Breast epithelium (tissue), 4 donors: ENCODE measurements around the gene C11orf86. TPM values are rescaled to one million over a fixed set of nuclear protein-coding genes. Genes with fewer than 3 reads are reported as not detected.

Experiments used
- DNase-seq, 2 donors: peaks; one replicate each; pipeline ENCODE4 v3.0.0-alpha.2; 2019; ENCODE audit warnings: low spot score in 2 of 2
- H3K27ac ChIP-seq, 2 donors: fragments of 200-600 bp; sonication (generic) in 1 of 2; one replicate each; pipeline ENCODE4 v1.5.1; 2016 to 2019; ENCODE audit warnings: mild to moderate bottlenecking in 1 of 2
- H3K27me3 ChIP-seq, 2 donors: fragments of 200-600 bp; sonication (generic) in 1 of 2; one replicate each; pipeline versions ENCODE4 v1.5.1 to v1.6.0; 2017 to 2019; ENCODE audit warnings: control low read depth in 1 of 2, mild to moderate bottlenecking in 1 of 2
- H3K36me3 ChIP-seq: fragments of 200-600 bp; one replicate; pipeline ENCODE4 v1.5.1; 2019
- H3K4me1 ChIP-seq, 2 donors: fragments of 200-600 bp; sonication (generic); one replicate each; pipeline ENCODE4 v1.5.1; 2016 to 2019; ENCODE audit warnings: control low read depth in 1 of 2
- H3K4me3 ChIP-seq, 3 donors: fragments of 200-600 bp; sonication (generic); 1 replicate in 2 of 3; 2 replicates in 1 of 3; pipeline ENCODE4 v1.5.1; 2016 to 2019; ENCODE audit warnings: mild to moderate bottlenecking in 3 of 3, moderate library complexity in 2 of 3
- H3K9me3 ChIP-seq, 2 donors: fragments of 200-600 bp; sonication (generic) in 1 of 2; one replicate each; pipeline ENCODE4 v1.5.1; 2016 to 2019; ENCODE audit warnings: control low read depth in 1 of 2
- CTCF ChIP-seq, 3 donors: fragments of 450-650 bp; IDR thresholded peaks; one replicate each; pipeline ENCODE4 v1.5.1; 2016 to 2017; ENCODE audit warnings: antibody characterized with exemption in 3 of 3, mild to moderate bottlenecking in 3 of 3, moderate library complexity in 3 of 3
- POLR2A ChIP-seq: fragments of 450-650 bp; IDR thresholded peaks from one replicate; pipeline ENCODE4 v1.6.1; 2016; ENCODE audit warnings: antibody characterized with exemption, mild to moderate bottlenecking, moderate library complexity
- POLR2AphosphoS5 ChIP-seq, 3 donors: sonication (generic); formaldehyde crosslinking; IDR thresholded peaks; one replicate each; pipeline ENCODE4 v1.6.1; 2017; ENCODE audit warnings: antibody characterized with exemption in 3 of 3
- intact Hi-C: fragments of 100-400 bp; cut with DNase I; formaldehyde crosslinking; loops from one replicate; pipeline ENCODE4 v1.15.1; 2023; ENCODE audit warnings: low total_unique reads
- total RNA-seq, 3 donors: library from RNA; depleted of rRNA; stranded (reverse); fragments of >200 nt; gene quantifications; one replicate each; pipeline ENCODE4 v1.1.0, GENCODE V29; 2016

The C11orf86 gene
- total RNA-seq, 3 donors from 2014 or later, result not detected

GRCh38 chr11:67013511-67014045, 38.5 kb downstream of the C11orf86 start:
- TF ChIP-seq CTCF (IDR thresholded peaks at IDR 0.05) (no peak), POLR2AphosphoS5 (IDR thresholded peaks at IDR 0.05) (no peak), POLR2A (no peak)
- intact Hi-C loops, result no loop called here
- no peak overlapping the region for H3K4me3 ChIP-seq
- H3K9me3 ChIP-seq, result no peaks in the 10 kb centered on the region
- DNase-seq, result no peak
- no peak overlapping the region for H3K27ac ChIP-seq
- no peaks in the 10 kb centered on the region for H3K4me1 ChIP-seq
- no peaks in the 10 kb centered on the region for H3K27me3 ChIP-seq
- H3K36me3 ChIP-seq, result no peaks in the 10 kb centered on the region

GRCh38 chr11:67014343-67014742, 39.2 kb downstream of the C11orf86 start:
- DNase-seq, result no peak
- H3K4me3 ChIP-seq, result no peak overlapping the region
- intact Hi-C loops, result no loop called here
- no peak for TF ChIP-seq POLR2AphosphoS5 (IDR thresholded peaks at IDR 0.05)
- no peak for TF ChIP-seq POLR2A
- no peak for TF ChIP-seq CTCF (IDR thresholded peaks at IDR 0.05)
- no peaks in the 10 kb centered on the region for H3K4me1 ChIP-seq
- H3K9me3 ChIP-seq, result no peaks in the 10 kb centered on the region
- H3K36me3 ChIP-seq, result no peaks in the 10 kb centered on the region
- H3K27ac ChIP-seq, result no peak overlapping the region
- H3K27me3 ChIP-seq, result no peaks in the 10 kb centered on the region

- no peak for DNase-seq
- Histone ChIP-seq H3K36me3 (no peaks in the 10 kb centered on the region), H3K9me3 (no peaks in the 10 kb centered on the region), H3K27me3 (no peaks in the 10 kb centered on the region), H3K4me3 (no peak overlapping the region), H3K27ac (no peak overlapping the region), H3K4me1 (no peaks in the 10 kb centered on the region)
- intact Hi-C loops, result no loop called here
- TF ChIP-seq POLR2A (no peak), CTCF (IDR thresholded peaks at IDR 0.05) (no peak), POLR2AphosphoS5 (IDR thresholded peaks at IDR 0.05) (no peak)
Measured at GRCh38 chr11:67015048-67015447, 39.9 kb downstream of the C11orf86 start.

GRCh38 chr11:67016550-67016949, 41.4 kb downstream of the C11orf86 start:
- Histone ChIP-seq H3K27me3 (no peaks in the 10 kb centered on the region), H3K4me3 (no peak overlapping the region), H3K27ac (no peak overlapping the region), H3K36me3 (no peaks in the 10 kb centered on the region), H3K9me3 (no peaks in the 10 kb centered on the region), H3K4me1 (no peaks in the 10 kb centered on the region)
- TF ChIP-seq POLR2AphosphoS5 (IDR thresholded peaks at IDR 0.05) (no peak), CTCF (IDR thresholded peaks at IDR 0.05) (no peak), POLR2A (no peak)
- no peak for DNase-seq
- intact Hi-C loops, result no loop called here

GRCh38 chr11:67020949-67021348, 45.8 kb downstream of the C11orf86 start:
- intact Hi-C loops, result no loop called here
- Histone ChIP-seq H3K9me3 (no peaks in the 10 kb centered on the region), H3K36me3 (no peaks in the 10 kb centered on the region), H3K4me1 (peaks cover 0 to 4% of the 10 kb centered on the region in 2 donors), H3K27ac (no peak overlapping the region), H3K4me3 (no peak overlapping the region), H3K27me3 (peaks cover 0 to 3% of the 10 kb centered on the region in 2 donors)
- no peak for DNase-seq
- no peak for TF ChIP-seq POLR2A
- TF ChIP-seq CTCF (IDR thresholded peaks at IDR 0.05), result no peak
- no peak for TF ChIP-seq POLR2AphosphoS5 (IDR thresholded peaks at IDR 0.05)
